Effector CD8-positive, alpha-beta T cell (primary cell): Measurements from ENCODE around the gene FIBIN.
"Not testable (repeated sequence)": the region's sequence is repeated elsewhere in the genome, so short reads cannot be mapped to it uniquely, and the experiment has no call there.

ENCODE experiments used
- DNase-seq: peaks from one replicate; lab custom pipeline; 2025; lab: John Stamatoyannopoulos, UW

FIBIN gene

GRCh38 chr11:26977209-26977608 lies 16.7 kb upstream of the FIBIN start:
- not testable (repeated sequence) for DNase-seq

GRCh38 chr11:26983645-26984044 lies 10.3 kb upstream of the FIBIN start:
- no peak for DNase-seq

DNA sequence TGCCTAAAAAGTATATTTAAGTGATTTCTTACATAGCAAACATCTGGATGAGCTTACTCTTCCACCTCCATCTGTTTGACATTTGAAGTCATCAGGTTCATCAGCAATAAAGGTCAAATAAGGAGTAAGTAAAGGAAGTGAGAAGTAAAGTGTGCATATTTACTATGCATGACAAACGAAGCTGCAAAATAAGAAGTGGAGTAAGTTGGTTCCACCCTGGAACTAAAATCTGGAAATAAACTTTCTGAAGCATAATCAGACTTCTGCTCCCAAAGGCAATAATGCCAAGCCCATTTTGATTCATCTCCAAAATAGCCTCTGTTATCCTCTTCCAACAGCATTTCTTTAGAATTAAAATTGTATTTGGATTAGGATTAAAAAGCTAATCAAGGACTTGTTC lies 8.4 kb upstream of the FIBIN start:
- no peak for DNase-seq

GRCh38 chr11:26985943-26986342 lies 8.0 kb upstream of the FIBIN start:
- no peak for DNase-seq

GRCh38 chr11:26987272-26987671 lies 6.6 kb upstream of the FIBIN start:
- DNase-seq, result no peak

DNA sequence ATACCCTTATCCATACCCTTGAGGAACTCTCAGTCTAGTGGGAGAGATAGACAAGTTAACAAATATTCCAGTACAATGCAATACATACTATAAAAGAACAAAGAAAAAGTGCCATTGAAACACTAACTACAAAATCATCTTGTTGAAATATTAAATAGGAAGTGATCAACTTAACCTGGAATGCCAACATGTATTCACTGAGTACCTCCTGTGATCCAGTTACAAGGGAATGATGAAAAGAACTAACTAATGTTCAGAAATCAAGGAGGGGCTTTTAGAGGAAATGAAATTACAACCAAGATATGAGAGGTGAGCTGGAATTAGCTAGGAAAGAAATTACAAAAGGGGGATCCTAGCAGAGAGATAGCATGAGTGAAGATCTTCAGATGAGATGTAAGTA lies 6.2 kb upstream of the FIBIN start:
- DNase-seq, result no peak

DNA sequence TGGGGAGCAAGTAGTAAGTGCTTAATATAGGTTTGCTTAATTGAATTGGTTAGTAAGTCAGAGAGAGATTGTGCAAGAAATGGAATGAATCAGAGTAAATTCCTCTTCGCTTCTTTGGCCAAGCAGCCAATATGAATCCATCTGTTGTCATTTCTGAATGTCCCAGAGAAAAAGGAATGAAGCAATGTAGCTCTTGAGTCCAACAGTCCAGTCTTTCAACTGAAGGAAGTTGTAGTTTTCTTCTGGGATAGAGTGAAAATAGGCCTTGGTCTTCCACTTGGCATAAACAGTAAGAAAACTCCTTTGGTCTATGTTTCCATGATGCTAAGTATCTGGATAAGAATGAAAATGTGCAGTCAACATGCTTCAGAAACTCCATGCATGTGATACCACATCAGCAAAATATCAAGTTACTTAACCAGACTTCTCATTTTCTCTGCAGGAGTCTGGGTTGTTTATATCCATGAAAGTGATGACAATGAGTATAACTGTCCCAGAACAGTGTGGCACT lies 1.8 kb upstream of the FIBIN start:
- no peak for DNase-seq

GRCh38 chr11:26994631-26995095 lies 751 bp downstream of the FIBIN start:
- DNase-seq, result no peak

DNA sequence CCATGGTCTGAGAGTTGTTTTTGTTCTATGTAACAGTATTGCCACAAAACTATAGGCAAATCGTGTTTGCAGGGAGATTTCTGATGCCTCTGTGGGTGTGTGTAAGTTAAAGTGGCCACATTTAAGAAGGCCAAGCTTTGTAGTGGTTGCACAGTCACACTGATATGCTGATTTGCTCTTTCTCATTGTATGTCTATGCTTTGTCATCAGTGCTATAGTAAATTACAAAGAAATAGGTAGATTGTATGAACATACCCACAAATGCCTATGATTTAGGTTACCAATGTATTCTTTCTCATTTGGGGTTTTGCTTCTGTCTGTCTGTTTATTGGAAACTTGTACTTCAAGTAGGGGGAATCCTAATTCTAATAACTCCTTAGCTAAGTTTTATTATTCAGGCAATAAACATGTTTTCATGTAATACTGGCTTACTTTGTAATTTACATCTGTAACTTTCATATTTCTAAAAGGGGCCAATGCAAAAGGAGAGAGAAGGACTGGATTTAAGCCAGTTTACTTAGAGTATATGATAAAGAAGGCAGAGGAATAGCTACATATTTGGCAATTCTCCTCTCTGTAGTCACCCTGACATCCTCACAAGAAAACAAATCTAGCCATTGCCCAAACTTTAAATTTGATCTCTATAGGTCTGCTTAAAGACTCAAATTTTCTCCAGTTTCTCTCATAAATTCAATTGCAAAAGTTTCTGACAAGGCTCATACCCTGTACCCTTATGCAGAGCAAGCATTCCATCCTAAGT lies 2.0 kb downstream of the FIBIN start:
- no peak for DNase-seq

DNA sequence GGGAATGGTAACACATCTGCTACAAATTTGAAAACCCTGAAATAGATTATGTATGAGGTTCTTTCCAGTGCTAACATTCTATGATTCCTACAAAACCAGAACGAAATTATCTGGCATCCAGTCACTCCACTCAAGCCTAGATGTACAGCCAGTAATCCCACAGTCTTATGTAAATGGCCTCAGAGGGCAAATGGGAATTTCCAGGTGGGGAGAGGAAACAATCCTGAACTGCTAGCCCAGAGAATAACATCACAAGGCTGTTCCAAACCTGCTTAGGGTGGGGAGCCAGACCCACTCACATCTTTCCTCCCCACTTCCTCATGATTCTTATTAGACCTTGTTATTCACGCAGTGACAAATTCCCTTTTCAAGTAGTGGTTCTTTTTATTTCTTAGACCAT lies 3.5 kb downstream of the FIBIN start:
- DNase-seq, result no peak

- DNase-seq, result not testable (repeated sequence)
Measured at GRCh38 chr11:27001136-27001730, 7.3 kb downstream of the FIBIN start.

- no peak for DNase-seq
Measured at GRCh38 chr11:27002431-27002830, 8.5 kb downstream of the FIBIN start.

- no peak for DNase-seq
Measured at GRCh38 chr11:27002838-27003237, 8.9 kb downstream of the FIBIN start.

GRCh38 chr11:27004103-27004502 lies 10.2 kb downstream of the FIBIN start:
- no peak for DNase-seq

- no peak for DNase-seq
Measured at GRCh38 chr11:27008811-27009535, 15.1 kb downstream of the FIBIN start.

DNA sequence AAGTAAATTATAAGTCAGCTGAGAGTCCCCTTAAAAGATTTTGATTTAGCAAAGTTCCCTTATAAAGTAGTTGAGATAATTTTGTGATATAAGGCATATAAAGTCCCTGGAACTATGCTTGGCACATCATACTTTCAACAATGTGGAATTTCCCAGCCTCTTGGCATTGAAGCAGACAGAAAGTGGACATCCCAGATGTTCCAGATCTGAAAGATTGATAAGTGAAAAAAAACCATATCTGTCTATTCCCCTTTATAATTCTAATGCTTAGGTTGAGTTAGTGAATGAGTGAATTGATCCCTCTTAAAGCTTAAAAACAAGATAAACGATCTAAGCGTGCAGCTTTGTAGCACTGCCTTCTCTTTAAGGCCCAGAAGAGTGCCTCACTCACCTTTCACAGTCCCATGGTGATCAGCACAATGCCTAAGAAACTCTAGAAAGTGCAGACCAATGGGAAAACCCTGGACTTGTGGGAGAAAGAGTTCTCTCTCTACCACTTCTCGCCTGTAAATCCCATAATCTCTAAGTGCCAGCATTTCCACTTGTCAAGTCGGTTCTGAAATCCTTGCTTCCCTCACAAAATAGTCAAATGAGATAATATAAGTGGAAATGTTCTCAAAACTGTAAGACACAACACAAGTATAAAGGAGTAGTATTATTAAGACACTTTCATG lies 17.8 kb downstream of the FIBIN start:
- no peak for DNase-seq

DNA sequence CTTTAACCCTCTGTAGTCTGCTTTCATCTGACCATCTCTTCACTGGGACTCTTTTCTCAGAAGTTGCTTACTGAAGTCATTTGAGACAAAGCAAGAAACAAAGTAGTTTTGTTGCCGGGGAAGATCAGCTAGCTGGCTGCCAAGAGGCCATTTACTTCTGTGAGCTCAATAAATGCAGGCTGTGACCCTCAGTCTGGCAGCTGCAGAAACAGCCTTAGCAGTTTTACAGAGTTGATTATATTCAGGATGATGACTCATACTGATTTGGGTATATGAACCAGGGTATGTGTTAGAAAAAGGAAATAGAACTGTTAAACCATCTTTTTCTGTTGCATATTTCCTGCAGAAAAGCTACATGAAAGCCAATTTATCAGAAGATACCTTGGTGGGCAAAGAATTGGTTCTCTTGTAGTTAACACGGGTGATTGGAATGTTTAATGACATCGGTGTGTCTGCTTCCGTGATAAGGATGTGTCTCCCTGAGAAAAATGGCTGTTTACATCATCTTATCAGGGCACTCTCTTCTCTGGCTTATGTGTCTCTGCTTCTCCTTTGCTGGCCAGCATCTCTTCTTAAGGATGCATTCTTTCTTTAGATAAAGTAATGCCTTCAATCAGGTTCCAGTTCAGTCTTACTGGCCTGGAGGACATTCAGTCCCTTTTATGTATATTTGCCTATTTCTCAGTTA lies 18.5 kb downstream of the FIBIN start:
- DNase-seq, result no peak

GRCh38 chr11:27013781-27014361 lies 20.0 kb downstream of the FIBIN start:
- no peak for DNase-seq

- DNase-seq, result no peak
Measured at GRCh38 chr11:27018902-27019529, 25.1 kb downstream of the FIBIN start.

GRCh38 chr11:27020751-27021150 lies 26.8 kb downstream of the FIBIN start:
- no peak for DNase-seq
